Measurements from ENCODE around the gene GRWD1. TPM values are rescaled to one million over a fixed set of nuclear protein-coding genes. Genes with fewer than 3 reads are reported as not detected.

The GRWD1 gene
- total RNA-seq, 4 donors from 2014 or later = 19.5 to 90.5 (median 31.5) TPM

GRCh38 chr19:48497728-48498594, 52.2 kb downstream of the GRWD1 start:
- TF ChIP-seq CTCF (IDR thresholded peaks at IDR 0.05) = no peak
- DNase-seq (ENCODE audit: low spot score) (no peak), ATAC-seq (ENCODE audit: low FRiP score) (no peak)

- ATAC-seq (ENCODE audit: low FRiP score) (no peak), DNase-seq (ENCODE audit: low spot score) (no peak)
- no peak for TF ChIP-seq CTCF (IDR thresholded peaks at IDR 0.05)
Measured at GRCh38 chr19:48498595-48499311, 53.0 kb downstream of the GRWD1 start.

GRCh38 chr19:48499316-48500090, 53.7 kb downstream of the GRWD1 start:
- TF ChIP-seq CTCF (IDR thresholded peaks at IDR 0.05) = no peak
- no peak for DNase-seq (ENCODE audit: low spot score)
- ATAC-seq (ENCODE audit: low FRiP score) = no peak

- ATAC-seq (ENCODE audit: low FRiP score) (no peak), DNase-seq (ENCODE audit: low spot score) (no peak)
- no peak for TF ChIP-seq CTCF (IDR thresholded peaks at IDR 0.05)
Measured at GRCh38 chr19:48500830-48501493, 55.2 kb downstream of the GRWD1 start.

- peak; percentile 61 for ATAC-seq (ENCODE audit: low FRiP score)
- peak; percentile 42 for DNase-seq (ENCODE audit: low spot score)
- TF ChIP-seq CTCF (IDR thresholded peaks at IDR 0.05) = no peak
Measured at GRCh38 chr19:48501494-48502349, 55.9 kb downstream of the GRWD1 start.

Data from omental fat pad (tissue), 4 donors.